Kidney (tissue), 14 donors: ENCODE measurements around the gene DYNLT5. TPM values are rescaled to one million over a fixed set of nuclear protein-coding genes. Genes with fewer than 3 reads are reported as not detected.

Experiments
- DNase-seq, 5 donors: peaks; one replicate each; pipeline ENCODE4 v3.0.0-alpha.2; 2013 to 2020
- FAIRE-seq: peaks from 2 replicates; lab custom pipeline; 2012; peaks lifted over from hg19 to GRCh38; lab: Jason Lieb, UNC
- H3K27ac ChIP-seq, 2 donors: one replicate each; pipeline ENCODE4 v1.7.0; 2013; ENCODE audit warnings: low read depth in 2 of 2, low read length in 2 of 2, inconsistent platforms in 1 of 2
- H3K27me3 ChIP-seq: one replicate; pipeline ENCODE4 v1.7.1; 2013; ENCODE audit warnings: low read length, inconsistent platforms; ENCODE audit not compliant: control insufficient read depth, insufficient read depth
- H3K36me3 ChIP-seq, 3 donors: one replicate each; pipeline versions ENCODE4 v1.7.0 to v1.7.1; 2013; ENCODE audit warnings: low read length in 3 of 3, control low read depth in 1 of 3, inconsistent platforms in 1 of 3; ENCODE audit not compliant: insufficient read depth in 3 of 3, control insufficient read depth in 2 of 3
- H3K4me1 ChIP-seq, 3 donors: one replicate each; pipeline versions ENCODE4 v1.7.0 to v1.7.1; 2013; ENCODE audit warnings: low read length in 3 of 3, inconsistent platforms in 1 of 3, low read depth in 1 of 3; ENCODE audit not compliant: control insufficient read depth in 2 of 3, insufficient read depth in 2 of 3
- H3K4me3 ChIP-seq, 3 donors: one replicate each; pipeline versions ENCODE4 v1.7.0 to v1.8.1; 2013; ENCODE audit warnings: low read length in 3 of 3, control low read depth in 1 of 3, inconsistent platforms in 1 of 3
- H3K9ac ChIP-seq, 3 donors: one replicate each; pipeline versions ENCODE4 v1.7.0 to v1.7.1; 2013; ENCODE audit warnings: low read length in 3 of 3, control low read depth in 1 of 3, inconsistent platforms in 1 of 3
- H3K9me3 ChIP-seq, 3 donors: one replicate each; pipeline versions ENCODE4 v1.7.0 to v1.7.1; 2013; ENCODE audit warnings: low read length in 3 of 3, control low read depth in 1 of 3, inconsistent platforms in 1 of 3; ENCODE audit not compliant: control insufficient read depth in 2 of 3, insufficient read depth in 1 of 3
- CTCF ChIP-seq: IDR thresholded peaks from 3 replicates; pipeline ENCODE4 v1.5.1; 2012; ENCODE audit warnings: mild to moderate bottlenecking, moderate library complexity, borderline replicate concordance; ENCODE audit not compliant: insufficient read depth; ENCODE audit errors: extremely low read depth
- intact Hi-C: fragments of 100-400 bp; cut with DNase I; formaldehyde crosslinking; loops from one replicate; pipeline ENCODE4 v1.11.1; 2022
- polyA plus RNA-seq: library from polyadenylated mRNA; stranded (reverse); fragments of 350-450 nt; fragmentation: Illumina TruSeq; extraction: RNeasy Lipid Tissue Mini Kit (QIAGEN cat#74804); gene quantifications from one replicate; pipeline ENCODE4 v1.2.3, GENCODE V29; 2014; ENCODE audit warnings: low read depth, low replicate concordance; ENCODE audit not compliant: insufficient read depth
- total RNA-seq: library from RNA; stranded (reverse); fragmentation: NEBNext Ultra II Directional; extraction: Animal tissue kit (Norgen Biotek cat#: 25700); gene quantifications from one replicate; pipeline ENCODE4 v1.2.1, GENCODE V29; 2021
- donor health status: control.
- donor health status: control.
- donor health status: control.
- donor health status: control.
- donor health status: control.
- donor health status: DM: yes; HTN: yes; CAD: no.
- donor health status: Normal renal cell carcinoma (clear cell type).

The DYNLT5 gene
- total and polyA plus RNA-seq, 2 donors from 2014 or later, result 0.41 to 1.4 TPM

- DNase-seq (no peak), FAIRE-seq (no peak)
- H3K4me1 ChIP-seq, result peaks cover 0 to 4% (median 3%) of the 10 kb centered on the region in 3 donors
- H3K27me3 ChIP-seq, result no peaks in the 10 kb centered on the region
- intact Hi-C loops, result no loop called here
- H3K4me3 ChIP-seq, result no peak overlapping the region
- H3K9ac ChIP-seq, result no peak overlapping the region
- H3K27ac ChIP-seq, result no peak overlapping the region
- no peak for TF ChIP-seq CTCF
- no peaks in the 10 kb centered on the region for H3K36me3 ChIP-seq
- H3K9me3 ChIP-seq, result no peaks in the 10 kb centered on the region
Measured at GRCh38 chr1:66729523-66729922, 22.7 kb upstream of the DYNLT5 start.

- TF ChIP-seq CTCF, result no peak
- Histone ChIP-seq H3K9me3 (no peaks in the 10 kb centered on the region), H3K27me3 (no peaks in the 10 kb centered on the region), H3K4me1 (peaks cover 0 to 4% (median 3%) of the 10 kb centered on the region in 3 donors), H3K9ac (no peak overlapping the region), H3K36me3 (no peaks in the 10 kb centered on the region), H3K27ac (no peak overlapping the region), H3K4me3 (no peak overlapping the region)
- intact Hi-C loops, result no loop called here
- DNase-seq (no peak), FAIRE-seq (no peak)
Measured at GRCh38 chr1:66730462-66730861, 21.8 kb upstream of the DYNLT5 start.

- FAIRE-seq, result no peak
- no peak for DNase-seq
- no peak for TF ChIP-seq CTCF
- Histone ChIP-seq H3K9me3 (no peaks in the 10 kb centered on the region), H3K9ac (no peak overlapping the region), H3K27ac (no peak overlapping the region), H3K27me3 (no peaks in the 10 kb centered on the region), H3K36me3 (no peaks in the 10 kb centered on the region), H3K4me3 (no peak overlapping the region), H3K4me1 (no peaks in the 10 kb centered on the region)
- intact Hi-C loops, result no loop called here
Measured at GRCh38 chr1:66731170-66731865, 20.9 kb upstream of the DYNLT5 start.
